ENCODE results near the gene ITFG1. TPM values are rescaled to one million over a fixed set of nuclear protein-coding genes. Genes with fewer than 3 reads are reported as not detected.

ITFG1 gene
- total RNA-seq, 1 experiment from 2014 or later = 124 TPM

- DNase-seq (ENCODE audit: low read depth) = no peak
Measured at GRCh38 chr16:47109361-47109760, 351.5 kb downstream of the ITFG1 start.

Other genes starting within 250 kb of the ITFG1 start
- gene PHKB, start 268 bp upstream of the ITFG1 start, total RNA-seq (2014; rRNA removed; shearing (Covaris generic)) = 47.6 and 50.5 TPM in 2 replicates

Measured in RPMI7951 (cell line).